22Rv1 (cell line): ENCODE data around the gene AXIN2.

Experiments
- H3K27ac ChIP-seq: fragments of 450-650 bp; 2 replicates; pipeline ENCODE4 v1.5.1; 2017
- ZFX ChIP-seq: fragments of 450-650 bp; IDR thresholded peaks from 2 replicates; pipeline ENCODE4 v1.6.1; 2017; ENCODE audit warnings: antibody characterized with exemption, borderline replicate concordance
- TF ChIP-seq, protein P1 (sequence below): fragments of 450-650 bp; IDR thresholded peaks from 2 replicates; pipeline ENCODE4 v1.5.1; 2017; ENCODE audit warnings: mild to moderate bottlenecking

Gene AXIN2

DNA sequence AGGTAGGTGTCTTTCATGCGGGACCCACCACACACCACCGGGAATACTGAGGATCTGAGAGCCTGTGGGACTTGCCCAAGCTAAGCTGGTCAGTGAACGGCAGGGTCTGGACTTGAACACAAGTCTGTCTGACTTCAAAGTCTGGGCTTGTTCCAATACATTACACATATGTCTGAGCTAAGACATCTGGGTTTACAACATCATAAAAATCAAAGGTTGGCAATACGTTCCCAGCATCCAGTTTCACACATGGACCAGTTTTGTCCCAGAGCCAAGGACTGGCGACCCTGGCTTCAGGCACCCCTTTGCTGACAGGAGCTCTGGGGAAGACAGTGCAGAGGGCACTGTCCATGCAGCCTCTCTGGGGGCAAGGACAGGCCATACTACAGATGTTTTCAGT lies 27.9 kb upstream of the AXIN2 start:
- TF ChIP-seq, protein P1, sequence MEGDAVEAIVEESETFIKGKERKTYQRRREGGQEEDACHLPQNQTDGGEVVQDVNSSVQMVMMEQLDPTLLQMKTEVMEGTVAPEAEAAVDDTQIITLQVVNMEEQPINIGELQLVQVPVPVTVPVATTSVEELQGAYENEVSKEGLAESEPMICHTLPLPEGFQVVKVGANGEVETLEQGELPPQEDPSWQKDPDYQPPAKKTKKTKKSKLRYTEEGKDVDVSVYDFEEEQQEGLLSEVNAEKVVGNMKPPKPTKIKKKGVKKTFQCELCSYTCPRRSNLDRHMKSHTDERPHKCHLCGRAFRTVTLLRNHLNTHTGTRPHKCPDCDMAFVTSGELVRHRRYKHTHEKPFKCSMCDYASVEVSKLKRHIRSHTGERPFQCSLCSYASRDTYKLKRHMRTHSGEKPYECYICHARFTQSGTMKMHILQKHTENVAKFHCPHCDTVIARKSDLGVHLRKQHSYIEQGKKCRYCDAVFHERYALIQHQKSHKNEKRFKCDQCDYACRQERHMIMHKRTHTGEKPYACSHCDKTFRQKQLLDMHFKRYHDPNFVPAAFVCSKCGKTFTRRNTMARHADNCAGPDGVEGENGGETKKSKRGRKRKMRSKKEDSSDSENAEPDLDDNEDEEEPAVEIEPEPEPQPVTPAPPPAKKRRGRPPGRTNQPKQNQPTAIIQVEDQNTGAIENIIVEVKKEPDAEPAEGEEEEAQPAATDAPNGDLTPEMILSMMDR = no peak
- no peak for TF ChIP-seq ZFX

GRCh38 chr17:65588181-65588808 lies 26.8 kb upstream of the AXIN2 start:
- TF ChIP-seq, protein P1 = peak; percentile 24
- no peak for TF ChIP-seq ZFX

More for the DNA sequence above, 27.9 kb upstream of the AXIN2 start:
- no peak overlapping the region for H3K27ac ChIP-seq

DNA sequence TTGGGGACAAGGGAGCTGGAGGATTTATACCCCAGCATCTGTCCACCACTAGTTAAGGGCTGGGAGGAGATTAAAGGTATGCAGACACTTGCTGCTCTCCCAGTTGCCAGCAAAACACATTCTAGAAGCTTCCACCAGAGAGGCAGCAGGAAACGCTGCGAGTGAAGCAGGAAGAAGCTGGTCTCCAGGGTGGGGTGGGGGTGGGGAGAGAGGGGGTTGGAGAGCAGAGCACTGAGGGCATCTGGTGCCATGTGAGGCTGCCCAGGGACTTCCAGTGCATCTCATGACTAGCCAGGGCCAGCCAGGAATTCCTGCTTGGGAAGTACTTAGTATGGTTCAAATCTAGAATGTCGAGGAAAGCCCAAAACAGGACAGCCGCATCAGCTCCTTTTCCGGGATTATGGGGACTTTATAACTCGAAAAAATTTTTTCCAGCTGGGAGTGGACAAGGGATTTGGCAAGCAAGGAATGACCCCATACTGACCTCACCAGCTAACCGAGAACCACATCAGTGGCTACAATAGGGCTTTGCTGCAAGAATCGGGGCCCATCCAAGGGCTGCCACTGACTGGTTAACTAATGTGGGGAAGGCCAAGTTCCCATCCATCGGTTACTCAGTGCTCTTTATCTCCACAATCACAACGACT lies 26.2 kb upstream of the AXIN2 start:
- H3K27ac ChIP-seq = no peak overlapping the region
- TF ChIP-seq, protein P1 = no peak
- no peak for TF ChIP-seq ZFX

More at GRCh38 chr17:65588181-65588808, 26.8 kb upstream of the AXIN2 start:
- no peak overlapping the region for H3K27ac ChIP-seq

- no peak overlapping the region for H3K27ac ChIP-seq
- TF ChIP-seq, protein P1 = no peak
- TF ChIP-seq ZFX = no peak
Measured at GRCh38 chr17:65586899-65587298, 25.5 kb upstream of the AXIN2 start.

DNA sequence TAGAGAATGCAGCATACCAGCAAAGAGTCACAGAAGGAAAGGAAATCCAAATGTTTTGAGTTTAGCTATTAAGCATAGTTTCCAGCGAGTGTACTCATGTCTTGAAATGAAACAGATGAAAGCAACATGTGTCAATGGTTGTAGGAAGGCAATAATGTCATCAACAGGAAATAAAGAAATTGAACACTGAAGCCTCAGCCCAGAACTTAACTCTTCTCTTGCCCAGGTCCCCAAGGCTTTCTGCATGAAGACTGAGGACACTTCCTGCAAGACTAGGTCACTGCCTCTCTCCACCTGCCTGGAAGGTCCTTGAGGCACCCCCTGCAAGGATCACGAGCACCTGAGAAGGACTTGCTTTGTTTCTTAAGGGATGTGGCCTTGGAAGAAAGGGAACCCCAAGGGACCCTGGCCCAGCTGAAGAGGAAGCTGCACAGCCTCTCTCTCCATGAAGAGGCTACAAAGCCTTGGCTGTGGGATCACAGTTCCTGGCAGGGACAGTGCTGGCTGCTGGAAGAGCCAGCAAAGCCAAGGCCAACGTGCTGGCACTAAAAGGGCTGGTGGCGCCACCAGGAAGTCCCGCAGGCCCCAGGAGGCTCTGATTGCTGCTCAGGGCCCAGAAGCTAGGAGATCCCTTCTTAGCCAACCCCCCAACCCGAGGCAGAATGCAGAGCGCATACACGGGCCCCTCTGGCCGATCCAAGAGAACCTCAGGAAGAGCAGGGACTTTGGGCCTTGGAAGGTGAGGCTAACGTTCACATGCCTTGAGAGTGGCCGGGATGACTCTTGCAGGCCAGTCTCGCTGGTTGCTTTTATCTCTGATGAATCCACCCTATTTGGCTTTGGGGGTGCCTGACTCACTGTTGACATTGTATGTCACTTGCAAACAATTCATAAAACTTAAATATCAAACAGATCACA lies 23.4 kb upstream of the AXIN2 start:
- no peak for TF ChIP-seq ZFX
- TF ChIP-seq, protein P1 = no peak
- H3K27ac ChIP-seq = no peak overlapping the region

DNA sequence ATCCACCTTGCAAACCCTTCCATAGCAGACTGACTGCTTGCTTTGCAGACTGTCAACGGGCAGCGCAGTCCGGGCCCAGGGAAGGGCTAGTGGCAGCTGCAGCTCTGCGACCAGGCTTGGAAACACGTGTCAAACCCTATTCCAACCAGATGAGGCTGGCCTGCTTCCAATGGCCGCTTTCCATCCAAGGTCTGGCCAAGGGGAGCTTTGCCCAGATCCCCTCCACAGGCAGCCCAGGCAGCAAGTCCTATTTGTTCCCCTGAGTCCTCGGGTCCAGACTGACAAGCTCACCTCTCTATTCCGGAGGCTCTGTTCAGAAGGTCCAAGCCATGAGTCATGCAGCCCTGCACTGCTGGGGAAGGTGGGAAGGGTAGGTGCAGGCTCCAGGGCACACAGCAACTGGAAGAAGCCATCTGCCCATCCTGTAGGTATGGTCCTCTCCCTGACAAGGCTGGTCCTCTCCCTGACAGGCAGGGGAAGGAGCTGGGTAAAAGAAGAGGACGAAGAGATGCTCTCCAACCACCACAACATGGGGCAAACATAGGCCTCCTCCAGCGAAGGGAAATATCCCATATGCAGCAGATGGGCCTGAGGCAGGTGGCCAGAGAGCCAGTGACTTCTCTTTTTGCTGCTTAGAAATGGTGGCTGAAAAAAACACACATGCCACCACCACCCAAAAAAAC lies 22.6 kb upstream of the AXIN2 start:
- TF ChIP-seq ZFX = no peak
- TF ChIP-seq, protein P1 = no peak
- no peak overlapping the region for H3K27ac ChIP-seq
